ENCODE measurements around the gene NGDN.

Gene NGDN

GRCh38 chr14:23523229-23524016, 53.9 kb downstream of the NGDN start:
- DNase-seq = no peak

- DNase-seq = no peak
These were observed 55.5 kb downstream of the NGDN start for GRCh38 chr14:23524954-23525353.

- DNase-seq = no peak
These were observed 56.1 kb downstream of the NGDN start for GRCh38 chr14:23525611-23526010.
